Stimulated activated CD4-positive, alpha-beta T cell treated with anti-CD3 and anti-CD28 coated beads, Interleukin-12 subunit alpha, Interleukin-12 subunit beta, amount 100 ng/mL, for 24 hours (primary cell): ENCODE measurements around the gene PLEKHJ1.

Experiments
- DNase-seq, 2 experiments: peaks; one replicate each; pipeline ENCODE4 v3.0.0-alpha.2; 2020; ENCODE audit warnings: low read depth in 2 of 2

Gene PLEKHJ1

DNA sequence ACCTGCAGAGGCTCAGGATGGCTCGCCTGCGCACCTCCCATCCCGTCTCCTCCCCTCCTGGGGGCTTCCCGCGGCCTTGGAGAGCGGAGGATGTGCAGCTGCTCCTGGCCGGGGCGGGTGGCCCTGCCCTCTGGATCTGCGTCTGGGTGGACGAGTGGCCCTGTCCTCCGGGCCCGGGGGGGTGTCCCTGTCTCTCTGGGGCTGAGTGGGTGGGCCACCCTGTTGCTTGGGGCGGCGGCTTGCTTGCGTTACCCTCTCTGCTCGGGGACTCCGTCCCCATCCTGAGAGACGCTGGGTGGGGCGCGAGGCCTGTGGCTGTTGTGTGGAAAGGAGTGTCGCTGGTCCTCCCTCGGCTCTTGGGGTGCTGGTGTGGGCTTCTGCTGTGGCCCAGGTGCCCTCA, 37.8 kb downstream of the PLEKHJ1 start:
- no peak for DNase-seq

GRCh38 chr19:2197270-2197669, 38.9 kb downstream of the PLEKHJ1 start:
- DNase-seq, result no peak

- DNase-seq, result no peak
Observed at GRCh38 chr19:2195914-2196313, 40.2 kb downstream of the PLEKHJ1 start.

DNA sequence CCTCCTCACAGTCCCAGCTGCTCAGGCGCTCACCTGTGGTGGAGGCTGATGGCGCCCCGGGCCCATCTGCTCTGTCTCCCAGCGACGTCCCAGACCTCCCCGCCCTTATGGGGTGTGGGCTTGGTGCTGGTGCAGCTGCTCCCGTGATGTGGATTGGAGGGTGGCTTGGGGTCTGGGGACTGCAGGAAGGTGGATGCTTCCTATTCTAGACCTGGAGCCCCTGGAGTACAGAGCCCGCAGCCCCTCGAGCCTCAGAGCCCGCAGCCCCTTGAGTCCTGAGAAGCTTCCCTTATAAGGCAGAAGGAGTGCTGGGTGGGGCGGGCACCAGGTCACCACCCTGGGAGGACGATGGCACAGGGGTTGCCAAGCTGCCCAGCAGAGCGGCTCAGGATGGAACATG, 40.8 kb downstream of the PLEKHJ1 start:
- no peak for DNase-seq

DNA sequence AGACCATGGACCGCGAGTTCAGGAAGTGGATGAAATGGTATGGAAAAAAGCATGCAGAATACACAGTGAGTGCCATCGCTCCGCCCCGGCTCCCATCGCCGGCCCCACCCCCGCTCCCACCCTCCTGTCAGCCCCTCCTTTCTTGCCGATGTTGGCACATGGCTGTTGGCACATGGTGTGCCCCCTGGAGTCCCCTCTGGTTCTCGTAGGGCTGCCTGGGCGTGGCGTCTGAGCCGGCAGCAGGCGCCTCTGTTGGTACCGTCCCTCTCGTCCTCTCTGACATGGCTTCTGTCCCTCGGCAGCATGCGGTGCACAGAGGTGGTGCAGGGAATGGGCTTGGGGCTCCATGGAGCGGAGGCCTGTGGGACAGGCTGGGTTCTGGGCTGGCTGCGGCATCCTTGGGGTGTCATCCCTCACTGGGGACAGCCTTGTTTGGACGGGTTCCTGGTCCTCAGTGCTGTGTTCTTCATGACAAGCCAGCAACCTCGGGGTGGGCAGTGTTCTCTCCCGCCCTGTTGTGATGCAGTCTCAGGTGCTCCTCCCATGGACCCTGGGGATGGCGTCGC, 41.5 kb downstream of the PLEKHJ1 start:
- DNase-seq, result no peak

DNA sequence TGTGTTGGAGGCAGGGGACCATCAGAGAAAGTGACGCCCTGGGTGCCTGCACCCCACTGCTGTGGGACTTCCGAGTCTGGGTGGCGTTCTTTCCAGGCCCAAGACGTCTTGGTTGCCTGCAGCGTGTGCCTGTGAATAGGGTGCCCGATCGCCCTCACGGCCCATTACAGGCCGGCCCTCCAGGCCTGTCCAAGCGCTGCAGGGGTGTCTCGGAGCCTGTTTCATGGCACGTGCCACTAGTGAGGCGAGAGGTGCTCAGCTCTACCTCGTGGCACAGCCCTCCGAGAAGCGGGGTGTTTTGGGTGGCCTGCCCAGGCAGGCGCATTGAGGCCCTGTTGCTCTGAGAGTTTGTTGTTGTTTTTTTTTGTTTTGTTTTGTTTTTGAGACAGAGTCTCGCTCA, 42.3 kb downstream of the PLEKHJ1 start:
- no peak for DNase-seq

- DNase-seq, result no peak
Observed at GRCh38 chr19:2192862-2193261, 43.3 kb downstream of the PLEKHJ1 start.

DNA sequence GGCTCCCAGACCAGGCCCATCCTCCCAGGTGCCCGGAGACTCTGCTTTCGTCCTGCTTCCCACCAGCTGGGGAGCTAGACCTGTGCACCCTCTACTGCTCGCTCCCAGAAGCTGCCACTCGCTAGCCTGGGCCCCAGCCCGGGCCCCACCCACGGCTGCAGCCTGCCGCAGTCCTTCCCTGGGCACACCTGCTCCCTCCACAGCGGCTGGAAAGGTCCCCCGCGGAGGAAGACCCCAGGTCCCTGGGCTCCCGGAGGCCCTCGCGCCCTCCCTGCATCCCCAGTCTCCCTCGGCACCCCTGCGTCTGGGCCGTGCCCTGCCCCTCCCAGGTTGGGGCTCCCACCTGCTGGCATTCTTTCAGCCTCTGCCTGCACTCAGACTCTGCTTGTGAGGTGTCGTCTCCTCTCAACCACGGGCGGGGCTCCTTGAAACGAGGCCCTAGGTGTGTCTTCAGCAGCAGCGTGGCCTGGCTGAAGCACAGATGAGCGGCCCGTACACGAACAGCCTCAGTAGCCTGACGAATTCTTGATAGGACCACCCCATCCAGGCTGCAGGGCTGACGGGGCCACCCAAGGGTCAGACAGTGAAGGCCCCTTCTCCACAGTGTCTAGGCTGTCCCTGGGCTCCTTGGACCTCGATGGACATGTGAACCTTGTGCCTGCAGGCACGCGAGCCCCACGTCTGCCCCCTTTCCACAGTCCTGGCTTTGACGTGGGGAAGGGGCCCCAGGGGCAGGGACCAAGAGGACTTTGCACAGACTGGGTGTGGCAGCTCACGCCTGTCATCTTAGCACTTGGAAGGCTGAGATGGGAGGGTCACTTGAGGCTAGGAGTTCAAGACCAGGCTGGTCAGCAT, 44.4 kb downstream of the PLEKHJ1 start:
- no peak for DNase-seq

GRCh38 chr19:2190848-2191455, 45.2 kb downstream of the PLEKHJ1 start:
- DNase-seq, result no peak

- DNase-seq, result no peak
Observed at GRCh38 chr19:2189880-2190279, 46.2 kb downstream of the PLEKHJ1 start.

GRCh38 chr19:2188708-2189385, 47.3 kb downstream of the PLEKHJ1 start:
- peak in 1 of 2 experiments; percentile 16 for DNase-seq

GRCh38 chr19:2187159-2187558, 49.0 kb downstream of the PLEKHJ1 start:
- DNase-seq, result no peak

DNA sequence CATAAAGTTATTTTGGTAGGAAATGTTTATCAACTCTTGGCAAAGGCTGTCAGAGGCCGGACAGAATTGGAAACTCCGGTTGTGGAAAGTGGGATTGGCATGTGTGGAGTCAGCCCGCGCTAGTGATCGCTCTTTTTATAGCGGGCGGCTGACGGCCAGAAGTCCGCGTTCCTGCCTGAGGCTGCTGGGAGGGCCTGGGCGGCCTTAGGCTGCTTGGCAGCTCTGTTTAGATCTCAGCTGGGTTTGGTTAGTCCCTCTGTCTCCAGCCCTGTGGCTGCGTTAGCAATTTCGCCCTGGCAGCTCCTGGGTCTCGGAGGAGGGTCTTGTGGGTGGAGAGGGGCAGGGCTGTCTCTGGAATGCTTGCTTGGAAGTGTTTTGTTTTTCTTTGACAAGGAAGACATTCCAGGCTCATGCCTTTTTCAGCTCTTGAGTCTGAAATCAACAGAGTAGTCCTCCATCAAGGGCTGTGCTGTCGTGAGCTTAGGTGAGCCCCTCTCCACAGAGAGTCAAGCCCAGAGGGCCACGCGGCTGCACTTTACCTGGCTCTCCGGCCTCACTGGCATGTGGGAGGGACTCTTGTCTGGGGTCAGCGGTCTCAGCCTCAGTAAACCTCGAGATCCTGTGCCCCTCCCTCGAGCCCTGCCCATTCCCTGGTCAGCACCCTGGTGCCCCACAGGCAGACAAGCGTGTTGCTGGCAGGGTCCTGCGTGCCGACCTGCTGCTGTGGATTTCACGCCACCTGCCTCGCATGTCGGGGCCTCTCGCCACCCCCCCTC, 49.9 kb downstream of the PLEKHJ1 start:
- DNase-seq, result no peak

- no peak for DNase-seq
Observed at GRCh38 chr19:2185734-2186070, 50.4 kb downstream of the PLEKHJ1 start.

DNA sequence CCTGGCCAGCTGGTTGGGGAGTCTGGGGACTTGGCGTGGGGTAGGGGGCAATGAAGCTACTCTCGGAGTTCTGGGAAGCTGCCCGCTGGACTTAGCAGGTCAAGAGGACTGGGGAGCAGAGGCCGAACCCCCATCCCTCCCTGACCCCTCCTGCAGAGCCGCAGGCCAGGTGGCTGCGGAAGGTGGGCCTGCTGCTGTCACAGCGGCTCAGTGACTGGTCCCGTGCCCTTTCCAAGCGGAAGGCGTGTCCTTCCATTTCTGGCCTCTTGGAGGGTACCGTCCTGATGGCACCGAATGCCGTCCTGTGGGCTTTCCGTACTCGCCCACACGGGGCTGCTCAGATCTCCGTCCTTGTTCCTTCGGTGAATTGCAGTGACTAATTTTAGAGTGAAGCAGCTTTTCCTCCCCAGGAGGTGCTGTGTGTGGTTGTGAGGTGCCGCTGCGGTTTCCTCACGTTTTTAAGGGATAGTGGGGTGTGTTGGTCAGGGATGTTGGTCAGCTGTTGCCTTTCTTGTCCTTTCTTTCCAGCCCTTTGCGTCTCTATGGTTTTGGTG, 51.6 kb downstream of the PLEKHJ1 start:
- DNase-seq, result no peak
